DMS53 treated with DMSO at 0.1 percent for 48 hours (cell line): ENCODE results near the gene TRAF3IP1.

Experiments used
- DNase-seq: peaks from one replicate; lab custom pipeline; 2025; ENCODE audit not compliant: unreplicated experiment; lab: John Stamatoyannopoulos, UW

TRAF3IP1 gene

DNA sequence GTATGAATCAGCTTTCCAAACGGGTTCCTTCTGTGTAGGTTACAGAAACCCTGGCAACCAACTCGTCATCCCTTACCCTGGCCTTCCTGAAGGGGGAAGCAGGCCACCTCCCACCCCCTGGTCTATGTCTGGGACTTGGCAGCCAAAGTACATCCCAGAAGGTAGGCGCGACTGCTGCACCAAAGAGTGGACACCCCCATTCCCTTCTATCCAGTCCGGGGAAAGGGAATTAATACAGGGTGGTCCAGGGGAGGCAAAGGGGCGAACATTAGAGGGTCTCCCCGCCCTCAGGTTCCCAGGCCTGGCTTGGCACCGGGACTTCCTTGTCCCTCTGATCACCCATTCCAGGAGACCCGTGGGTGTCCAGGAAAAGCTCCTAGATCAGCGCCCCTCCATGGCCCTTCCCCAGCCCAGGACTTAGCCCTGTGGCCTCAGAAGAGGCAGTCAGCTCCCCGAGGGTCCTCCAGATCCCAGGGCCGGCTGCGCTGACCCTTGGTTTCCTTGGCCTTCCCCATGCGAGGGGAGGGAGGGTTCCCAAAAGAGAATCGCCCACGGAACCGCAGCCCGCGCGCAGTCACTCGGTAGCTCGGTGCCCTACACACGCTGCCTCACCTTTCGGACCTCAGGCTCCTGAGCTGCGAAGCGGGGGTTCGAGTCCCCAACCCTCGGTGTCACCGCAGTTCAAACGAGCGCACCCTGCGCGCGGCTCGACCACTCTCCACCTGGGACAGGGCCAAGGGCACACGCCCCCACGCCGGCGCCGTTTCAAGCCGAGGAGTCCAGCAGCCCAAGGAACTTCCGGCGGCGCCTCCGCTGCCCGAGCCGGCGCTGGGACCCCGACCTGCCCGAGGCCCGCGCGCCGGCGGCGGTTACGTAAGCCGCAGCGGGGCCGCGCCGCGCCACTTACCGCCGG, 32.3 kb upstream of the TRAF3IP1 start, which contains the start of gene PER2:
PER2 (minus strand) TSS at position 874 of the 913 bp plus-strand sequence. CDS start 10,674 bp downstream, outside the sequence.
- DNase-seq: peak; percentile 61

DNA sequence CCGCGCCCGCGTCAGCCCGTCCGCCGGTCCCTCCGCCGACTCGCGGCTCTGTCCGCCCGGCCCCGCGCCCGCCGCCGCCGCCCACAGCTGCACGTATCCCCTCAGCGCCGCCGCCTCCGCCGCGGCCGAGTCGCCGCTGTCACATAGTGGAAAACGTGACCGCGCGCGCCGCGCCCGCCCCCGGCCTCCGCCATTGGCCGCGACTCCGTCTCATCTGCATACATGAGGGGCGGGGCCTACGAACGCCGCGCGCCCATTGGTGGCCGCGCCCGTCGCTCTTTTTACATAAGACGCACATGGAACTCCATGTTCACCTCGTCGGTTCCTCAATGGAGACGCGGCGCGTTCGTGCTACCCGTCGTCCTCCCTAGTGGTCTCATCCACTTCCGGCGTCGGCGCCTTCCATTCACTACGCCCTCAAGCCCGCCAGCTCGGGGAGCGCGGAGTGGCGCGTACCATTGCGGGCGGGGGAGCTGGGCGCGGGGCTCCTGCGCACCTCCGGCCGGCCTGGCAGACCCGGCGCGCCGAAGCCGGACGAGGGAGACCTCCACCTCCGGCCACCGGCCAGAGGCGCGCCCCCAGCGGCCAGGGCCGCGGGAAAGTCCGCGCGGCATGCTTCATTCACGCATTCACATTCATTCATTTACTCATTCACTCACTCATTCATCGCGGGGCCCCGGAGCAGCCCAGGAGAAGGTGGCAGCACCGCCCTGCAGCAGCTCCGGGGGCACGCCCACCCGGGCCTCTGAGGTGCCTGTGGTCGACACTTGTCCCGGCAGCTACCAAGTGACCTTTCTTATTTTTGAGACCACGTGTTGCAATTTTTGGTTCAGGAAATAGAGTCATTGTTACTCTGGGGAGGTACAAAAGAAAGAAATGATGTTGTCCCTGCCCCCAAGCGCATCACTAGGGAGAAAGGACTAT, 31.4 kb upstream of the TRAF3IP1 start:
- DNase-seq: peak; percentile 98

DNA sequence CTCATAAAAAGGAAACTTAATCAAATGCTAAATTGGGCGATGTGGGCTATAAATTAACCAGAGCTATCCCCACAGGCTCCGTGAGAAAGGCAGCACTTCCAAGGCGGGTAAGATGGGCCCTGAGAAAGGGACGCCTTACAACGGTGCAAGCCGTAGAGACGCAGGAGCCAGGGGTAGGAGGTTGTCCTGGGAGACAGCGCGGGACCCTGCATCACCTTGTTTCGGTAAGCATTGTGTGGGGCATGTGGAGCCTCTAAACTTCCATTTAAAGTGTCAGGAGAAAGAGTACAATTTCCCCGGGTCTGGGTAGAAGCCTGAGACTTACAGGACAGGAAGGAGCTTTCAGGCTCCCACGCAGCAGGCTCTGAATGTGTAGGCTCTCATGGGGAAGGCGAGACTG, 30.7 kb upstream of the TRAF3IP1 start:
- no peak for DNase-seq

DNA sequence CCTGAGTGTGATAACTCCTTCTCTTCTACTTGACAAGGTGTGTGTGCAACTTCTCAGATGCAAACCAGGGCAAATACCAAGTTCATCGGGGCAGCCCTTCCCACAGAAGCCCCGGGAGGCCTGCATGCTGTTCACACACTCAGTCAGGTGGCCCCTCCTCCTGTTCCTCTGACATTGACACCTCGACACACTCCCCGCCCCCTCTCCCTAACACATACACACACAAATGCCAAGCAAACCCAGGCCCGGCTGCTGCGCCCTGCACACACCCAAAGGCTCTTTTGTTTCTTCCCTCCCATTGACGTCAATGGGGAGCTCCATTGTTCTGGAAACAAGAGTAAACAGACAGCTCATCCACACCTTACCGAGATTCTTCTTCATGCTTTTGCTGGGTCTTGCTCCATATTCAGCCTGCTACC, 30.2 kb upstream of the TRAF3IP1 start:
- peak; percentile 99 for DNase-seq

DNA sequence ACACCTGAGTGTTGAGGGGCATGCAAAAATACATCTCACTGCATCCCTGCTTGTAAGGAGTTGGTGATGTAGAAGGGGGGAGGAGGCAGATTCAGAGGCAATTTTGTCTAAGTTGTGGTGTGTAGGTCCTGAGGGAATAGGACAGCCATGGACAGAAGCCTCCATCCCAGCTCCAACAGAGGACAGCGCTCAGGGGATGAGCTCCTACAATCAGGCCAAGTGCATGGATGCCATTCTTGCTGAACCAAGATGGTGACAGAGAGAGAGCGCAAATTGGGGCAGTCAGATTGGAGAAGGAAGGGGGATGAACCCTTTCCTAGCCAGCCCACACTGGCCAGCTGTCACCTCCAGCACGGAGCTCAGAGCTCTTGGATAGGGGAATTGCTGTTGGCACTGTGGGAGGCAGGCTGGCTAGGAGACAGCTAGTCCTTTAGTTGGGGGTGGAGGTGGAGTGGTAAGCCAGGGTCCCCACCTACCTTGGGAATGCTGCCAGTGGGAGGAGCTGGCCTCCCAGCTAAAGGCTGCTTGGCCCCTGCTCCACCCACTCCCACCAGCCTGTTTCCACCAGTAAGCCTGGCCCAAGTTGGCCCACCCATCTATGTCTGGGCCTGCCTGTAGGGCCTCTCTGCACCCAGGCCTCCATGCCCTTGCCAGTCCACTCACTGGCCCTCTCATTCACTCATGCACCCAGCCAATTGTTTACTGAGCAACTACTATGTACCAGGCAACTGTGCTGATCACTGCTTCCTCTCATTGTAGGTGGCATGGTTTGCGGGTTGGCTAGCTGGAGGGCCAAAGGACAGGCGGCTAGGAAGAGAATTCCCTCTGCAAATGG, 29.4 kb upstream of the TRAF3IP1 start:
- peak; percentile 50 for DNase-seq

DNA sequence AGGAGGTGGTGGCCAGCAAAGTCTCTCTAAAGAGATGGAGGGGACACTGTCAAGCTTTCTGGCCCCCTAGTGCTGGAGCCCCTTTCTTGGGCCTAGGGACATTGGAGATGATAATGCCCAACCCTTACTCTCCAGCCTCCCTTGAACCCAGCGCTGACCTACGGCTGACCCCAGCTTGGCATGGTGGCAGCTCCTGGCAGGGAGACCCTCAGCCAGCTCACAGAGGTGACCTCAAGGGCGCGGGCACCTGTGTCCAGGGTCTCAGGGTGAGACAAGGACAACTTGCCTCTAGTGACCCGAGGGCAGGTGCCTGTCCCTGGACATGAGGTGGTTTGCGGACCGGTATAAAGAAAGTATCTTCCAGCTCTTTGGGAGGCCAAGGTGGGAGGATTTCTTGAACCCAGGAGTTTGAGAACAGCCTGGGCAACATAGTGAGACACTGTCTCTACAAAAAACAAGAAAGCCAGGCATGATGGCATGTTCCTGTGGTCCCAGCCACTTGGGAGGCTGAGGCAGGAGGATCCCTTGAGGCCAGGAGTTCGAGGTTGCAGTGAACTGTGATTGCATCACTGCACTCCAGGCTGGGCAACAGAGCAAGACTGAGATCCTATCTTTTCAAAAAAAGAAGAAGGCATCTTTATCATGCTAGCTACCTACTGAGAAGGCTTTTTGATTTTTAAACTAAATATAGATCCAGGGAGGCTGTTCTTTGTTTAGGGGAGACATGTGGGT, 28.6 kb upstream of the TRAF3IP1 start:
- no peak for DNase-seq

DNA sequence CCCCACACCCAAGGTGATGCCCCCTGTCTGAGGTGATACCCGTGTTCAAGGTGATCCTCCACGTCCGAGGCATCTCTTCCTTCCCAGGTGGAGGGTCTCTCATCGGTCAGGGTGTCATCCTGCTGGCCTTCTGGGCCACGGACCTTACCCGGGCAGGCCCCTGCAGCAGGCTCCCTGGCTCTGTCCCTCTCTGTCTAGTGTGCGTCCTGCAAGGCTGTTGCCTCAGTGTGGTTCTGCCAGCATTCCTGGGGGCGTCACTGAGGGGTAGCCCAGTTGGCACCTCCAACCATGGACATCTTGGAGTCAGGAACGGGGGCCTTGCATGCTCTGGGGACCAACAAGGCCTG, 26.3 kb upstream of the TRAF3IP1 start:
- DNase-seq: no peak

DNA sequence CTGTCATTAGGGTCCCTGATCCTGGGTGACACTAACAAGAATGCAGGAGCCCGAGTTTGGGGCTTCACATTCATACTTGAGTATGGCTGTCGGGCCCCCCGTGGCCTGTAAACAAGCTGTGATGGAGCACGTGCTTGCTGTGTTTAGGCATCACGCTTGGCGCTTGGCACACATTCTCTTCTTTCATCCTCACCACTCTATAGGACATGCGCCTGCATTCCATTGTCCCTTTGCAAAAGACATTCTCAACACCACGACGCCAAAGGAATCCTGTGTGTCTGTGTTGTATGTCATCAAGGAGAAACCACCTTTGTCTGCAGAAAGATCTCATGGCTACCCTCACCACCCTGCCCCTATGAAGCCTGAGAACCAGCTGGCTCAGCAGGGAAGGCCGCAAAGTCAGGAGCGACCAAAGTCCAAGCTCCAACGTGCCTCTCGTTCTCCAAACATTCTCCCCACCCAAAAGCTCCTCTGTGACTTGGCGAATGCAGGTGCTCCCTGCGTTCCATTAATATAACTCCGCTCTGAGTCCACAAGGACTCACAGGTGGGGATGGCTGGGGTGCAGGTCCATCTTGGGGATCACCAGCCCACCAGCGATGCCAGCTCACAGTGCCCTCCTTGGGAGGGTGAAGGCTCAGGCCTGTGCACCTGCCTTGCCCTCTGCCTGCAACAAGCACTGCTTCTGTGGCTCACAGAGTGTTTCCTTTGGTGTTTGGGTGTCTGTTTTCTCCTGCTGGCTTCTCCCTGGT, 25.8 kb upstream of the TRAF3IP1 start:
- DNase-seq: peak; percentile 31

DNA sequence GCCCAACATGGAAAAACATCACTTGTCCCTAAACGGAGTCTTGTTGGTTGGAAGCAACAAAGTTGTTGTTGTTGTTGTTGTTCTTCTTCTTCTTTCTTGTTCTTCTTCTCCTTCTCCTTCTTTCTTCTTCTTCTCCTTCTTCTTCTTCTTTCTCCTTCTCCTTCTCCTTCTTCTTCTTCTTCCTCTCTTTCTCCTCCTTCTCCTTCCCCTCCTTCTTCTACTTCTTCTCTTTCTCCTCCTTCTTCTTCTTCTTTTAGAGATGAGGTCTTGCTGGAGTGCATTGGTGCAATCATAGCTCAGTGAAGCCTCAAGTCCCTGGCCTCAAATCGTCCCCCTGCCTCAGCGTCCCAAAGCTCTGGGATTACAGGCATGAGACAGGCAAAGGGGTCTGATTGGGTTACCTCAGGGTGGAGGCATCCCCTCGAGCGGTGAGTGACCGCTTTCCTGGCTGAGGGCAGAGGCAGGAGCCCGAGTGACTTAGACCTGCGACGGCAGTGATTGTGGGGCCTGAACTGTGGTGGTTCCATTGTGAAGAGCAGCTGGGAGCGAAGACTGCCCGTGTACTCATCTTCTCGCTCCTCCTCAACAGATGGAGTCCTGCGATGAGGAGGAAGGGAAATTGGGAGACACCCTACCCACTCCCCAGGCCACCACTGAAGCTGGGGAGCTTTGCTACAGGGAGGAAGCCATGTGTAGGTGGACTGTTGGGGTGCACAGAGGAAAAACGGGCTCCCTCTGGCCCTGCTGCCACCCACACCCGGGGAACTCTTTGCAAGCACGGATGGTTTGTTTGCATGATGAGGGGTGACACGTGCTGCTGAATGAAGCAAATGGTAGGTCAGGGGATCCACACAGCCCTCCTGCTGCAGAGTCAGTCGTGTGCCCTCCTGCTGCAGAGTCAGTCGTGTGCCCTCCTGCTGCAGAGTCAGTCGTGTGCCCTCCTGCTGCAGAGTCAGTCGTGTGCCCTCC, 24.9 kb upstream of the TRAF3IP1 start:
- DNase-seq: no peak

DNA sequence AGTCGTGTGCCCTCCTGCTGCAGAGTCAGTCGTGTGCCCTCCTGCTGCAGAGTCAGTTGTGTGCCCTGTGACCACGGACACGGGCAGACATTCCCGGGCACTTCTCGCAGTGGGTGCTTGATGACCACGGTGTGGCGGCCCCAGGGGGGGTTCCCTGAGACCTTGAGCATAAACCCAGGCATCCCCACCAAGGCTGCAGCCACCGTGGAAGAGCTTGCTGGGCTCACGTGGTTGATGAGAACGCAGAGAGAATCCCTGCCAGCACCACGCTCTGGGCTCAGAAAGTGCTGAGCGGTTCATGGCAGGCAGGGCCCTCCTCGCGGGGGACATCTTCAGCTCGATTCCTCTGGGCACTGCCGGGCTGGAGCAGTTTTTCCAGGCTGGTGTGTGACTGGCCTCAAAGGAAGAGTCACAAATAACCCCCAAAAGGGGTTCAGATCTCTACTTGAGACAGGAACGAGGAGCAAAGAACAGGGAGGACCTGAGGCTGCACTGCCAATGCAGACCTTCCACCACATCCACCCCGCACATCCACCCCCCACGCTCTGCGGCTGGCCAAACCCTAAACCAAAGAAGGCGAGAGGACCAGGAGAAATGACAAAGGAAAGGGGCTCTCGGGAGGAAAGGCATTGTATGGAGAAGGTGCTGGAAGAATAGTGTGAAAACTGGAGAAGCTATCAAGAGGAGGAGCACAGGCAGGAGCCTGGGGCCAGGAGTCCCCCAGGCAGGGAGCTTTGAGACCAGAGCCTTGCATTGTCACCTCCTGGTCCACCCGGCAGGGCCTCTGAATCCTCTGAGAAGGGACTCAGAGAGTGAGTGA, 23.5 kb upstream of the TRAF3IP1 start:
- DNase-seq: no peak

DNA sequence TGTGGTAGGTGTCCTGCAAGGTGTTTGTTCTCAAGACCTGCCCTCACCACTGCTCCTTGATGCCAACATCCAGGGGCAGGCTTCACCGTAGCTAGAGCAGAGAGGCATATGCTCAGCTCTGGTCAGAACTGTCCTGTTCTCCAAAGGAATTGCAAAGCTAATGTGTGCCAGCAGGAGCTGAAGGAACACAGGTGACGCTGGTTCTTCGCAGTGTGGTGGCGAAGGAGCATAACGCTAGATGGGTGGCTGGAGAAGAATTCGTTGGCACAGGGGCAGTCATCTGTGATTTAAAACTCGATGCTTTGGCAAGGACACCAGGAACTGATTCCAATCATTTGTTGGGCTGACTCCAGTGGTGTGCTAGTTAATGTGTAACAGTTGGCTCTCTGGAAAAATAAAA, 20.5 kb upstream of the TRAF3IP1 start:
- peak; percentile 25 for DNase-seq

DNA sequence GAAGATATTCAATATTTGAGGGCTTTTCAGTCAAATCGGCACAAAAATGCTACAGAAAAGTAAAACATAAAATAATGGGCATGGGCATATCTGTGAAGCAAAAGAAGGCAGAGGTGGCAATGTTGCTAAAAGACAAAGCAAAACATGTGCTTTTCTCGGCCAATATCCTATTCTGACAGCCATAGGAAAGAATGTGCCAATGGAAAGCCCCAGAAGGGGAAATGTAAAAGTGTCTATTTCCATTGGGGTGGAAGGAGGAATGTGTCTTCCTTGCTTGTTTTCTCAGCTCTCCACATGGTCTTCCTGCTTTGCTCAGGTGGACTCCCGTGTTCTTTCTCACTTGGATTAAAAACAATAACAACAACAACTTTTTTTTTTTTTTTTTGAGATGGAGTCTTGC, 18.2 kb upstream of the TRAF3IP1 start:
- no peak for DNase-seq

DNA sequence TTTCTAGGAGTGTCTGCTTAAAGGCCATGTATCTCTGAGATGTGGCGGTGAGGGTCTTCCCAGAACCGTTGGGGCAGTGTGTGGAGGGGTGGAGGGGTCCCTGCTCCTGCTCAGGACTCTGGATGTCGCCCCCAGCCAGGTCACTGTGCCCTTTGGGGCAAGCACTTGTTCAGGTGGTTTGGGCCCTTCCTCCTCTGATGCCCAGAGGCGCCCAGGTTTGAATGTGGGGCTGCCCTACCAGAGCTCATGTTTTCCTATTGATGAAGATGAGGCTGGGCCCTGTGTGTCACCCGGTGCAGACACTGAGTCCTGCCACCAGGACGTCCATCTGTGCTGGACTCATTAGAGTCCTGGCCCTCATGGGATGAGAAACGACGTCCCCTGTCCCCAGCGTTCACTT, 17.6 kb upstream of the TRAF3IP1 start:
- DNase-seq: no peak

DNA sequence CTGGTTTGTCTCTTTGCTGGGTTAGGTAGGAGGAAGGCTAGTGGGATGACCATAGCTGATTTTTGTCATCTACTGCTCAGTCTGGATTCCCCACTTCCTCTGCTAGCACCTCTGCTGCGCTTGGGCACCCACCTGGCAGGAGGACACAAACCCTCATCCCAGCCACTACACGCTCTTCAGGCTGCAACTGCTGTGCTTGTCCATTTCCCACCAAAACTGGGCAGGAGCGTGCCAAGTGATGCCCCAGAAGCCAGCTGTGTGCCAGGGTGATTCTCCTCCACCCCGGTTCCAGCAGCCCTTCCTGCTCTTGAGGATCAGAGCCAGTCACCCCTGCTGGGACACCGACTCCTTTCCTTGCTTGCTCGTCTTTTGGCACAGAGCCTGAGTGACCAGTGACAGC, 16.2 kb upstream of the TRAF3IP1 start:
- no peak for DNase-seq

DNA sequence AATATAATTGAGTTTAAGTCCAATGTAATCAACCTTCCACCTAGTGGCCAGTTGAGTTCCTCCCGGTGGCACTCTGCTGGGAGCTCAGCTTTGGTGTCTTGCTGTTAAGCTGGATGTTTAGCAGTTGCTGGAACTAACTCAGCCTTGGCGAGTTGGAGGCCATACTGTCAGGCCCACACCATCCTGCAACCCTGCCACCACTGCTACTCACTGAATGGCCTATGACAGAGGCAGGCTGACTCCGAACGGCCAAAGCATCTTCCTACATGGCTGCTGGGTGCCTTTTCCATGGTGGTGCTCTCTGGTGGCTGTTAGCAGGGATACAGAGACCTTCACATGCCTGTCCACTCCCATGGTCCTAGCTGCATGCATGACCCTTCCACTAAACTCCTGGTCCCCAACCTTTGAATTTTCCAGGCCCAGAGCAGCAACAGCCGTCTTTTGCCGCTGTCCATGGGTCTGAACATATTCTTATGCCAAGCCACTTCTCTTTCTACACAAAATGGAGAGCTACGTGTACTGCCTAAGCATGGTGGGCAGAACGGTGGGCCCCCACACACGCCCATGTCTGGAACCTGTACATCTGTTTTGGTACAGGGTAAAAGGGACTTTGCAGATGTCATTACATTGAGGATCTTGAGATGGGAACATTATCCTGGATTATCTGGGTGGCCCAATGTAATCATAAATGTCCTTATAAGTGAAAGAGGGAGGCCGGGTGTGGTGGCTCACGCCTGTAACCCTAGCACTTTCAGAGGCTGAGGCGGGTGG, 15.0 kb upstream of the TRAF3IP1 start:
- DNase-seq: no peak

DNA sequence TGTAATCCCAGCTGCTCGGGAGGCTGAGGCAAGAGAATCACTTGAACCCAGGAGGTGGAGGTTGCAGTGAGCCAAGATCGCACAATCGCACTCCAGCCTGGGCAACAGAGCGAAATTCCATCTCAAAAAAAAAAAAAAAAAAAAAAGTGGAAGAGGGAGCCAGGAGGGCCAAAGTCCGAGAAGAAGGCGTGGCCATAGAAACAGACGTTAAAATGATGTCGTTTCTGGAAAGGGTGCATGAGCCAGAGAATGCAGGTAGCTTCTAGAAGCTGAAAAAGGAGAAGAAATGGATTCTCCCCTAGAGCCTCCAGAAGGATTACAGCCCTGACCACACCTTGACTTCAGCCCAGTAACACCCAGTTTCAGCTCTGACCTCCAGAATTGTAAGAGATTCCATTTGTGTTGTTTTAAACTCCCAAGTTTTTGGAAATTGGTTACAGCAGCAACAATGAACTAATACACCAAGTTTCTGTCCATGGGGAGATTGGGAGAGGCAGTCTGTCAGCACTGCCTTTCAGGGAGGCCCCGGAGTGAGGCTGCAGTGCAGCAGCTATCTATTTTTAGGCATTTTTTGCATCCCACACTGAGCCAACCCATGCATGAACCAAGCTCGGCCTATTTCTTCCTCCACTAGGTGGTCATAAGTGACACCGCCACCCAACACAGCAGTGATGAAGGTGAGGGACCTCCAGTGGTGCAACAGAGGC, 14.2 kb upstream of the TRAF3IP1 start:
- DNase-seq: no peak
